HCT116 (cell line): ENCODE data around the gene TBC1D21. TPM values are rescaled to one million over a fixed set of nuclear protein-coding genes. Genes with fewer than 3 reads are reported as not detected.

Experiments used
- ATAC-seq: fragments of 200-7000 bp; cut with Tn5 transposase; 2 replicates; pipeline ENCODE4 v1.9.1; 2020; ENCODE audit warnings: mild to moderate bottlenecking, moderate library complexity
- BruUV-seq: library from RNA; stranded (reverse); fragments of 400-500 nt; replicated peaks from 2 replicates; lab custom pipeline; 2021; lab: Mats Ljungman, UMichigan
- CTCF ChIA-PET: fragments of 300-600 bp; sonication (Branson Sonifier 250); formaldehyde crosslinking; loops from one replicate; lab custom pipeline; 2021; ENCODE audit warnings: antibody characterized with exemption; lab: Charles Lee
- POLR2A ChIA-PET: fragments of 300-600, 350-600 bp; sonication (Branson Sonifier 250); formaldehyde crosslinking; loops from one replicate; lab custom pipeline; 2021; ENCODE audit warnings: antibody characterized with exemption; lab: Charles Lee
- RAD21 ChIA-PET, 2 experiments: fragments of 300-600 bp; sonication (Branson Sonifier 250); formaldehyde crosslinking; loops; one replicate each; lab custom pipeline; 2023; ENCODE audit warnings: low total read pairs in 2 of 2; ENCODE audit not compliant: uncharacterized antibody in 2 of 2, unreplicated experiment in 2 of 2, low non-redundant PET in 1 of 2; lab: Charles Lee
- DNase-seq: peaks from one replicate; pipeline ENCODE4 v3.0.0-alpha.2; 2010; ENCODE audit warnings: low read depth, low spot score
- H2AFZ ChIP-seq: fragments of 200-600 bp; shearing (Covaris generic), sonication (generic); 2 replicates; pipeline ENCODE4 v1.6.1; 2017; ENCODE audit warnings: low read depth, mixed run types, mixed read lengths, antibody characterized with exemption, low read length; ENCODE audit not compliant: poor library complexity, severe bottlenecking
- H3K27ac ChIP-seq: 2 replicates; pipeline ENCODE4 v1.5.1; 2012; ENCODE audit warnings: low read depth, low read length
- H3K27me3 ChIP-seq: fragments of 200-600 bp; sonication (generic); 2 replicates; pipeline ENCODE4 v1.6.1; 2016; ENCODE audit warnings: mixed run types, low read length, mixed read lengths; ENCODE audit not compliant: insufficient read depth
- H3K36me3 ChIP-seq, 2 experiments: fragments of 200-500 bp in 1 of 2; fragments of 200-600 bp in 1 of 2; sonication (Bioruptor generic) in 1 of 2; sonication (generic) in 1 of 2; 2 replicates each; pipeline versions ENCODE4 v1.5.1 to v1.6.1; 2014 to 2016; ENCODE audit warnings: low read length in 2 of 2, inconsistent platforms in 1 of 2, mixed read lengths in 1 of 2, mixed run types in 1 of 2; ENCODE audit not compliant: insufficient read depth in 2 of 2, control insufficient read depth in 1 of 2
- H3K4me1 ChIP-seq, 2 experiments: fragments of 200-600 bp in 1 of 2; sonication (generic) in 1 of 2; 2 replicates each; pipeline versions ENCODE4 v1.5.1 to v1.6.1; 2012 to 2017; ENCODE audit warnings: low read length in 2 of 2, inconsistent platforms in 1 of 2, mild to moderate bottlenecking in 1 of 2, mixed read lengths in 1 of 2, mixed run types in 1 of 2, moderate library complexity in 1 of 2; ENCODE audit not compliant: insufficient read depth in 2 of 2, control insufficient read depth in 1 of 2
- H3K4me2 ChIP-seq: fragments of 200-600 bp; sonication (generic); 2 replicates; pipeline ENCODE4 v1.6.1; 2017; ENCODE audit warnings: mixed run types, low read length, mixed read lengths
- H3K4me3 ChIP-seq, 2 experiments: fragments of 200-600 bp in 1 of 2; sonication (generic) in 1 of 2; replicated peaks in 1 of 2; 2 replicates each; pipeline ENCODE4 v1.5.1; 2011 to 2016; ENCODE audit warnings: low read length in 2 of 2, control low read depth in 1 of 2, low read depth in 1 of 2, mild to moderate bottlenecking in 1 of 2, mixed read lengths in 1 of 2, mixed run types in 1 of 2
- H3K79me2 ChIP-seq: fragments of 200-600 bp; sonication (generic); 2 replicates; pipeline ENCODE4 v1.6.1; 2017; ENCODE audit warnings: mild to moderate bottlenecking, mixed run types, low read length, moderate library complexity, mixed read lengths; ENCODE audit not compliant: insufficient read depth
- H3K9ac ChIP-seq: fragments of 200-600 bp; sonication (generic); 2 replicates; pipeline ENCODE4 v1.6.1; 2016; ENCODE audit warnings: low read length, mixed read lengths
- H3K9me2 ChIP-seq: fragments of 200-600 bp; sonication (generic), shearing (Covaris generic); 2 replicates; pipeline ENCODE4 v1.6.1; 2017; ENCODE audit warnings: mixed run types, mild to moderate bottlenecking, moderate library complexity; ENCODE audit not compliant: insufficient read depth
- H3K9me3 ChIP-seq, 2 experiments: fragments of 200-500 bp in 1 of 2; fragments of 200-600 bp in 1 of 2; sonication (Bioruptor generic) in 1 of 2; sonication (generic) in 1 of 2; 2 replicates each; pipeline ENCODE4 v1.6.1; 2014 to 2017; ENCODE audit warnings: low read length in 2 of 2, mixed read lengths in 2 of 2, inconsistent platforms in 1 of 2, low read depth in 1 of 2, mild to moderate bottlenecking in 1 of 2, mixed run types in 1 of 2, moderate library complexity in 1 of 2; ENCODE audit not compliant: control insufficient read depth in 1 of 2, insufficient read depth in 1 of 2
- H4K20me1 ChIP-seq: fragments of 200-600 bp; sonication (generic), shearing (Covaris generic); 2 replicates; pipeline ENCODE4 v1.6.1; 2017; ENCODE audit warnings: mixed run types, mild to moderate bottlenecking, moderate library complexity; ENCODE audit not compliant: insufficient read depth
- CBX3 ChIP-seq: IDR thresholded peaks from 2 replicates; pipeline ENCODE4 v1.6.1; 2012; ENCODE audit warnings: low read depth
- ELF1 ChIP-seq: IDR thresholded peaks from 2 replicates; pipeline ENCODE4 v1.6.1; 2012; ENCODE audit warnings: low read depth, borderline replicate concordance
- EZH2 ChIP-seq: fragments of 200-600 bp; sonication (generic); IDR thresholded peaks from 2 replicates; pipeline ENCODE4 v1.6.1; 2017; ENCODE audit warnings: antibody characterized with exemption, mixed run types
- EZH2phosphoT487 ChIP-seq: fragments of 200-600 bp; IDR thresholded peaks from 2 replicates; pipeline ENCODE4 v1.6.1; 2018; ENCODE audit warnings: antibody characterized with exemption, borderline replicate concordance
- FOSL1 ChIP-seq: IDR thresholded peaks from 2 replicates; pipeline ENCODE4 v1.6.1; 2012; ENCODE audit warnings: low read depth
- POLR2A ChIP-seq: IDR thresholded peaks from 2 replicates; pipeline ENCODE4 v1.7.0; 2011; ENCODE audit warnings: borderline replicate concordance; ENCODE audit not compliant: insufficient read depth, insufficient read length; ENCODE audit errors: extremely low read depth
- POLR2AphosphoS5 ChIP-seq: IDR thresholded peaks from 2 replicates; pipeline ENCODE4 v1.6.1; 2011; ENCODE audit warnings: mild to moderate bottlenecking, low read depth, low read length, moderate library complexity
- SIN3A ChIP-seq: IDR thresholded peaks from 2 replicates; pipeline ENCODE4 v1.6.1; 2012; ENCODE audit warnings: low read depth
- SP1 ChIP-seq: IDR thresholded peaks from 2 replicates; pipeline ENCODE4 v1.6.1; 2012; ENCODE audit warnings: low read depth
- SRF ChIP-seq: IDR thresholded peaks from 2 replicates; pipeline ENCODE4 v1.6.1; 2012; ENCODE audit warnings: low read depth
- TCF7L2 ChIP-seq: IDR thresholded peaks from 2 replicates; pipeline ENCODE4 v1.7.0; 2011; ENCODE audit warnings: borderline replicate concordance, inconsistent platforms; ENCODE audit not compliant: insufficient read depth, insufficient read length; ENCODE audit errors: extremely low read depth
- intact Hi-C: fragments of 100-400 bp; cut with micrococcal nuclease; formaldehyde crosslinking; loops from 2 replicates; pipeline ENCODE4 v1.10.0; 2022
- total RNA-seq: library from RNA; stranded (reverse); gene quantifications from one replicate; pipeline ENCODE4 v1.2.1, GENCODE V29; 2021; ENCODE audit not compliant: unreplicated experiment
- TF ChIP-seq, protein P1 (sequence below): IDR thresholded peaks from 2 replicates; pipeline ENCODE4 v1.6.1; 2012; ENCODE audit warnings: low read depth
- TF ChIP-seq, protein P2 (sequence below): IDR thresholded peaks from 2 replicates; pipeline ENCODE4 v1.6.1; 2012
- TF ChIP-seq, protein P3 (sequence below): IDR thresholded peaks from 2 replicates; pipeline ENCODE4 v1.6.1; 2012

TBC1D21 gene
- total RNA-seq, 1 experiment from 2014 or later = not detected

DNA sequence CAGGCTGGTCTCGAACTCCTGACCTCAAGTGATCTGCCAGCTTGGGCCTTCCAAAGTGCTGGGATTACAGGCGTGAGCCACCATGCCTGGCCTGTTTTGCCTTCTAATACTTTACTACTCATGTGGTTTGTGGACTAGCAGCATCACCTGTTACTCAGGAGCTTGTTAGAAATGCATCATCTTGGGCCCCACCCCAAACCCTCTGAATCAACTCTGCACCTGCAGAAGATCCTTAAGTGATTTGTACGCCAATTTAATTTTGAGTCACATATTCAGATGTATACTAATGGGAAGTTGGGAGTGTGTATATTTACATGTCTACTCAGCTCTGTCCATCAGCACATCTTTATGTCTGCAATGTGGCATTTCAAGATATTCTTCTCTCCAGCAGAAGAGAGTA, 6.1 kb downstream of the TBC1D21 start:
- Histone ChIP-seq H3K9me3 (no peaks in the 10 kb centered on the region), H3K4me3 (no peak overlapping the region), H3K4me1 (no peaks in the 10 kb centered on the region), H3K27ac (no peak overlapping the region), H3K9me2 (no peaks in the 10 kb centered on the region), H3K9ac (no peak overlapping the region), H3K36me3 (no peaks in the 10 kb centered on the region), H2AFZ (no peak overlapping the region), H3K4me2 (no peak overlapping the region), H4K20me1 (no peaks in the 10 kb centered on the region), H3K27me3 (no peaks in the 10 kb centered on the region), H3K79me2 (no peaks in the 10 kb centered on the region)
- no peak for TF ChIP-seq ELF1
- no TSS peak for BruUV-seq
- ATAC-seq (no peak), DNase-seq (no peak)
- ChIA-PET CTCF (no interaction called here), RAD21 (no interaction called here), POLR2A (no interaction called here)
- intact Hi-C loops = no loop called here

DNA sequence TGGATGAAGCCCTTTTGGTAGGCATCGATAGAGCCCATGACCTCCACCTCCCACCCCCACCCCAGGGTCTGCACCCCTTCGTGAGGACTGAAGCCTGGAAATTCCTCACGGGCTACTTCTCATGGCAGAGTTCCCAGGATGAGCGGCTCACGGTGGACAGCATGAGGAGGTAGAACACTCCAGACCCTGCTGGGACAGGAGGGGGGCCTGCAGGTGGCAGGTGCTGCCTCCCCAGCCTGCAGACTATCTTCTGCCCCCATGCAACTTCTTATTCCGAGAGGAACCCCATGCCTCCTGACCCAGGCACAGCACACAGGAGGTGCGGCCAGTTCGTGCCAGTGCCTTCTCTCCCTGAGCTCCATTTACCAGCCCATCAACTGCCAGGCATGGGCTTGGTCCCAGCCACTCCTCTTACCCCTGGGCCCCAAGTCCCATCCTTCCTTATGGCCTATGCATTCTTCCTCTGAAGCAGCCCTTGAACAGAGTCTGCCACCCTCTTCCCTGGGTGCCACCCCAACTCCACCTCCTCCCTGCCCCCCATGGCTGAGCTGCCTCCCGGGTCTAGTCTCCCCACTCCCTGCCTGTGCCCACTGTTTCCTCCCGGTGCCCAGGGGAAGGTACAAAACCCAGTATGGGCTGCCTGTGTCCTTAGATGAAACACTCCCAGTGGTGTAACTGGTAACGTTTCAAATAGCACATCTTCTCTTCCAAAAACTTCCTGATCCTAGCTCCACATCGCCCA, 8.4 kb downstream of the TBC1D21 start:
- ATAC-seq = no peak
- H4K20me1 ChIP-seq = no peaks in the 10 kb centered on the region
- intact Hi-C loops = no loop called here

More for the DNA sequence above, 8.4 kb downstream of the TBC1D21 start:
- H3K27me3 ChIP-seq = no peaks in the 10 kb centered on the region
- no peaks in the 10 kb centered on the region for H3K36me3 ChIP-seq
- H3K4me2 ChIP-seq = no peak overlapping the region
- no peak overlapping the region for H3K9ac ChIP-seq
- no peaks in the 10 kb centered on the region for H3K9me2 ChIP-seq
- no peak overlapping the region for H3K4me3 ChIP-seq
- H3K4me1 ChIP-seq = no peaks in the 10 kb centered on the region
- no peak overlapping the region for H3K27ac ChIP-seq
- H3K79me2 ChIP-seq = no peaks in the 10 kb centered on the region
- H3K9me3 ChIP-seq = no peaks in the 10 kb centered on the region
- BruUV-seq = no TSS peak
- DNase-seq = no peak
- ChIA-PET POLR2A (no interaction called here), RAD21 (no interaction called here), CTCF (no interaction called here)
- H2AFZ ChIP-seq = no peak overlapping the region
- no peak for TF ChIP-seq ELF1
- TF ChIP-seq EZH2phosphoT487 = no peak
- TF ChIP-seq, protein P1, sequence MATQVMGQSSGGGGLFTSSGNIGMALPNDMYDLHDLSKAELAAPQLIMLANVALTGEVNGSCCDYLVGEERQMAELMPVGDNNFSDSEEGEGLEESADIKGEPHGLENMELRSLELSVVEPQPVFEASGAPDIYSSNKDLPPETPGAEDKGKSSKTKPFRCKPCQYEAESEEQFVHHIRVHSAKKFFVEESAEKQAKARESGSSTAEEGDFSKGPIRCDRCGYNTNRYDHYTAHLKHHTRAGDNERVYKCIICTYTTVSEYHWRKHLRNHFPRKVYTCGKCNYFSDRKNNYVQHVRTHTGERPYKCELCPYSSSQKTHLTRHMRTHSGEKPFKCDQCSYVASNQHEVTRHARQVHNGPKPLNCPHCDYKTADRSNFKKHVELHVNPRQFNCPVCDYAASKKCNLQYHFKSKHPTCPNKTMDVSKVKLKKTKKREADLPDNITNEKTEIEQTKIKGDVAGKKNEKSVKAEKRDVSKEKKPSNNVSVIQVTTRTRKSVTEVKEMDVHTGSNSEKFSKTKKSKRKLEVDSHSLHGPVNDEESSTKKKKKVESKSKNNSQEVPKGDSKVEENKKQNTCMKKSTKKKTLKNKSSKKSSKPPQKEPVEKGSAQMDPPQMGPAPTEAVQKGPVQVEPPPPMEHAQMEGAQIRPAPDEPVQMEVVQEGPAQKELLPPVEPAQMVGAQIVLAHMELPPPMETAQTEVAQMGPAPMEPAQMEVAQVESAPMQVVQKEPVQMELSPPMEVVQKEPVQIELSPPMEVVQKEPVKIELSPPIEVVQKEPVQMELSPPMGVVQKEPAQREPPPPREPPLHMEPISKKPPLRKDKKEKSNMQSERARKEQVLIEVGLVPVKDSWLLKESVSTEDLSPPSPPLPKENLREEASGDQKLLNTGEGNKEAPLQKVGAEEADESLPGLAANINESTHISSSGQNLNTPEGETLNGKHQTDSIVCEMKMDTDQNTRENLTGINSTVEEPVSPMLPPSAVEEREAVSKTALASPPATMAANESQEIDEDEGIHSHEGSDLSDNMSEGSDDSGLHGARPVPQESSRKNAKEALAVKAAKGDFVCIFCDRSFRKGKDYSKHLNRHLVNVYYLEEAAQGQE = no peak
- TF ChIP-seq POLR2A = no peak
- no peak for TF ChIP-seq SIN3A
- no peak for TF ChIP-seq CBX3
- TF ChIP-seq TCF7L2 = no peak
- TF ChIP-seq SP1 = no peak
- no peak for TF ChIP-seq FOSL1
- TF ChIP-seq, protein P2, sequence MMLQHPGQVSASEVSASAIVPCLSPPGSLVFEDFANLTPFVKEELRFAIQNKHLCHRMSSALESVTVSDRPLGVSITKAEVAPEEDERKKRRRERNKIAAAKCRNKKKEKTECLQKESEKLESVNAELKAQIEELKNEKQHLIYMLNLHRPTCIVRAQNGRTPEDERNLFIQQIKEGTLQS = no peak
- TF ChIP-seq EZH2 = no peak
- no peak for TF ChIP-seq POLR2AphosphoS5
- TF ChIP-seq SRF = no peak
- TF ChIP-seq, protein P3, sequence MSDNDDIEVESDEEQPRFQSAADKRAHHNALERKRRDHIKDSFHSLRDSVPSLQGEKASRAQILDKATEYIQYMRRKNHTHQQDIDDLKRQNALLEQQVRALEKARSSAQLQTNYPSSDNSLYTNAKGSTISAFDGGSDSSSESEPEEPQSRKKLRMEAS = no peak
